Activated naive CD8-positive, alpha-beta T cell treated with anti-CD3 and anti-CD28 coated beads for 36 hours (primary cell): Measurements from ENCODE around the gene CPEB4. TPM values are rescaled to one million over a fixed set of nuclear protein-coding genes. Genes with fewer than 3 reads are reported as not detected.

Experiments
- DNase-seq: peaks from one replicate; pipeline ENCODE4 v3.0.0; 2021
- H3K27ac Mint-ChIP-seq: one replicate; pipeline ENCODE4 v1.8.0; 2022; ENCODE audit warnings: mild to moderate bottlenecking, moderate library complexity, mixed read lengths
- H3K27me3 Mint-ChIP-seq: one replicate; pipeline ENCODE4 v1.8.0; 2022; ENCODE audit warnings: mild to moderate bottlenecking, mixed read lengths
- H3K36me3 Mint-ChIP-seq: one replicate; pipeline ENCODE4 v1.8.0; 2021; ENCODE audit warnings: mild to moderate bottlenecking, mixed read lengths
- H3K4me1 Mint-ChIP-seq: one replicate; pipeline ENCODE4 v1.8.0; 2021; ENCODE audit warnings: mixed read lengths
- H3K4me3 Mint-ChIP-seq: one replicate; pipeline ENCODE4 v1.8.0; 2022; ENCODE audit warnings: mild to moderate bottlenecking, moderate library complexity, mixed read lengths
- H3K9me3 Mint-ChIP-seq: one replicate; pipeline ENCODE4 v1.8.0; 2022; ENCODE audit warnings: mixed read lengths
- total RNA-seq, 2 experiments: library from RNA; stranded (reverse); gene quantifications; one replicate each; pipeline ENCODE4 v1.2.3, GENCODE V29; 2021

CPEB4 gene
- total RNA-seq, 2 experiments from 2014 or later, result 7.4 to 8.4 TPM

DNA sequence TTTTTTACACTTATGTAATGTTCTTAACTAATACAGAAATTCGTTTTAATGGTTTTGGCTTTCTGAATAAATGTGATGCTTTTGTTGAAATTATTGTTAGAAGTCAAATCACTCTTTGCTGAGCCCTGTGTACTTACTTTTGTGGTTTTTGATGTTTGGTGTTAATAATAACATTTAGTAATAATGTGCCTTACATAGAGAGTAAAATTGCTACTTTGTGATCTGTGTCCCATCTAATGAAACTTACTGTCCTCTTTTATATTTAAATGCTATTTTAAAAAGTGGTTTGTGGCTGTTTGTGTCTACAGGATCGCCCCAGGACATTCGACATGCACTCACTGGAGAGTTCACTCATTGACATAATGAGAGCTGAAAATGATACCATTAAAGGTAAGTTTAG lies 22.1 kb downstream of the CPEB4 start:
- Mint-ChIP-seq H3K36me3 (no peaks in the 10 kb centered on the region), H3K4me1 (peaks cover 7% of the 10 kb centered on the region), H3K27ac (no peak overlapping the region), H3K9me3 (no peaks in the 10 kb centered on the region), H3K27me3 (no peaks in the 10 kb centered on the region), H3K4me3 (no peak overlapping the region)
- no peak for DNase-seq

GRCh38 chr5:173911623-173912022 lies 23.5 kb downstream of the CPEB4 start:
- Mint-ChIP-seq H3K36me3 (no peaks in the 10 kb centered on the region), H3K4me3 (no peak overlapping the region), H3K27me3 (no peaks in the 10 kb centered on the region), H3K27ac (no peak overlapping the region), H3K4me1 (peaks cover 7% of the 10 kb centered on the region), H3K9me3 (no peaks in the 10 kb centered on the region)
- DNase-seq, result no peak

DNA sequence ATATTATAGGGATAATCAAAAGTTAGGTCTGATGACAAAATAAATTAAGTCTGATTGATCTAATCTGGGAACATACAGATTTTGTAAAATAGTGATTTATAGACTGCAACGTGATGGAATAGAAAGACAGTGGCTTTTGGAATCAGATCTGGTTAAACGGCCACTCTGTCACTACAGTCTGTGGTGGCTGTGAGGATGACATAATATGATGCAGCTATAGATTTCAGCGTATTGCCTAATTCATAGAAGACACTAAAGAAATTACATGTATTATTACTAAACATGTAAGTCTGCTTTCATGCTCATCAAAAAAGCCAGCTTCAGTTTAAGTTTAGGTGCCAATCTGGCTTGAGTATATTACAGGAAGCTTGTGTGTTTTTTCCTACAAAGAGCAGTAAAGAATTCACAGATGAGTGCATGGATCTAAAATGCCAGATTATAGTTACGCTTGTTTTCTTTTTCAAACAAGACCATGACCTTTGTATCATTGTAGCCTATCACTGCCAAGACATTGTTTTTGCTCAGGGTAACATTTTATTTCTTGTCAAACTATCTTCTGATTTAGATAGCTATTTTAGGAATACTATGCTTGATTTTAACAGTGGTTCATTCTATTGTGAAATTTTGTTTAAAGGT lies 25.7 kb downstream of the CPEB4 start:
- Mint-ChIP-seq H3K27me3 (no peaks in the 10 kb centered on the region), H3K4me1 (peaks cover 4% of the 10 kb centered on the region), H3K27ac (no peak overlapping the region), H3K4me3 (no peak overlapping the region), H3K9me3 (no peaks in the 10 kb centered on the region), H3K36me3 (no peaks in the 10 kb centered on the region)
- DNase-seq, result no peak

DNA sequence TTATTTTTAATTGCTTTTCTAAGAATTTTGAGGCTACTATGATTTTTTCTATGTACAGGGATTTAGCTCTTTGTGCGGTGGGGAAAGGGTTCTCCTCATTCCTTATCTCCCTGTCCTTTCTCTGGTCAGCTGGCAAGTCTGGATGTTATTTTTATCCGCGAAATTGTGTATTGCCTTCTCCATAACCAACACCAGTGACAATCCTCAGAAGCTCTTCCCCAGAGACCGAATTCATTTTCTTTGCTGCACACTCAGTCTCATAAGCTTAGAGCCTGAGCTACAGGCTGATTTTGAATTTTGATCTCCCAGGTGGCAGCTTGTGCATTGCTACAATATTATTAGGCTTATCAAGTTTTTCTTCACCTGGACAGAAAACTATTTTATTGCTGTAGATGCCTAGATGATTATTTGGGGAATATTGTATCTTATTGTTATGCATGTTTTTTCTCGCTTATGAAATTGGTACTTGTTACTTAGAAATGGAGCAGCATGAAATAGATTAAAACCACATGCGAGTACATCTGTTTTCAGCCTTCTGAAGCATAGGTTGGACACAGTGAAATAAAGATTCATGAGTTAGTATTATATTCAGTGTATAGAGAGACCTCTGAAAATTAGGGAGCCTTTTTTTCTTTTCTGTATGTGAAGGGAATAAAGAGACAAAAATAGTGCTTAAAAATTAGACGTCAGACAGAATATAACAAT lies 27.3 kb downstream of the CPEB4 start:
- no peak overlapping the region for H3K4me3 Mint-ChIP-seq
- no peak overlapping the region for H3K27ac Mint-ChIP-seq

DNA sequence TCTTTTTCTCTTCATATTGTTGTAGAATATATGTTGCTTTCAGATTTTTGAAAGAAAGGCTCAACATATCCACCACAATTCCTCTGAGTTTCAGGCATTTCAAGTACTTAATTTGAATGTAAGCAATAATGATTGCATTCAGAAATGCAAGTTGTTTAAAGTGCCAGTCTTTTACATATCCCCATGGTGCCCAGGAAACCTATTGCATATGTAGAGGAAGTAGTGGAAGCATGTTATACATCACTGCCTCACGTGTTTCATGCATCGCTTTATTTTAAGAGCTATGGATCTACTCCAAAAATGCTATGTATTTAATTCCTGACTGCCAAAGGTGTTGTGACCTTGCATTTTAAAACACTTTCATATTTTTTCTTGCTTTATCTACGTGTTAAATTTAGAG lies 28.1 kb downstream of the CPEB4 start:
- H3K4me1 Mint-ChIP-seq, result peaks cover 6% of the 10 kb centered on the region
- H3K27me3 Mint-ChIP-seq, result no peaks in the 10 kb centered on the region
- no peak overlapping the region for H3K4me3 Mint-ChIP-seq

More for the DNA sequence above, 27.3 kb downstream of the CPEB4 start:
- Mint-ChIP-seq H3K36me3 (no peaks in the 10 kb centered on the region), H3K9me3 (no peaks in the 10 kb centered on the region), H3K4me1 (no peaks in the 10 kb centered on the region), H3K27me3 (no peaks in the 10 kb centered on the region)
- no peak for DNase-seq

GRCh38 chr5:173917788-173918786 lies 29.9 kb downstream of the CPEB4 start:
- peaks cover 13% of the 10 kb centered on the region for H3K4me1 Mint-ChIP-seq
- peaks cover 1% of the 10 kb centered on the region for H3K36me3 Mint-ChIP-seq
- no peaks in the 10 kb centered on the region for H3K27me3 Mint-ChIP-seq
- no peaks in the 10 kb centered on the region for H3K9me3 Mint-ChIP-seq
- H3K4me3 Mint-ChIP-seq, result no peak overlapping the region
- peak; percentile 39 for DNase-seq
- no peak overlapping the region for H3K27ac Mint-ChIP-seq

More for the DNA sequence above, 28.1 kb downstream of the CPEB4 start:
- no peak for DNase-seq
- H3K9me3 Mint-ChIP-seq, result no peaks in the 10 kb centered on the region
- no peaks in the 10 kb centered on the region for H3K36me3 Mint-ChIP-seq
- no peak overlapping the region for H3K27ac Mint-ChIP-seq

DNA sequence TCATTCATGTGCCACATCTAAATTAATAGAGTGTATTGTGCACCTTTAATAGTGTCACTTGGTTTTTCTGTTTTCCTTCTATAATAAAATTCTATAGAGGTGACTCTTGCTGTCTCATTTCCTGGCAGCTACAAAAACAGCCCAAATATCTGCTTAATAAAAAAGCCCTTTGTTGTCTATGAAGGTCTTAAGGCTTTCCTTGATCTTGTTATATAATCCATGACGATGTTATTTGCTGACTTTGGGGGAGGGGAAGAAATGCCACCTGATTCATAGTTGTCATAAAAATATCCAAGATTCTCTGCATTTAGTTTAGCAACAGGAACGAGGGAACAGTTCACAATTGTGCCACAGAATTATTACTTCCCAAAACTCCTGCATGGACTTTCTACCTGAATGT lies 31.3 kb downstream of the CPEB4 start:
- H3K27ac Mint-ChIP-seq, result no peak overlapping the region
- H3K36me3 Mint-ChIP-seq, result peaks cover 1% of the 10 kb centered on the region
- no peak overlapping the region for H3K4me3 Mint-ChIP-seq
- H3K4me1 Mint-ChIP-seq, result peaks cover 19% of the 10 kb centered on the region
- H3K9me3 Mint-ChIP-seq, result no peaks in the 10 kb centered on the region
- DNase-seq, result no peak
- no peaks in the 10 kb centered on the region for H3K27me3 Mint-ChIP-seq

DNA sequence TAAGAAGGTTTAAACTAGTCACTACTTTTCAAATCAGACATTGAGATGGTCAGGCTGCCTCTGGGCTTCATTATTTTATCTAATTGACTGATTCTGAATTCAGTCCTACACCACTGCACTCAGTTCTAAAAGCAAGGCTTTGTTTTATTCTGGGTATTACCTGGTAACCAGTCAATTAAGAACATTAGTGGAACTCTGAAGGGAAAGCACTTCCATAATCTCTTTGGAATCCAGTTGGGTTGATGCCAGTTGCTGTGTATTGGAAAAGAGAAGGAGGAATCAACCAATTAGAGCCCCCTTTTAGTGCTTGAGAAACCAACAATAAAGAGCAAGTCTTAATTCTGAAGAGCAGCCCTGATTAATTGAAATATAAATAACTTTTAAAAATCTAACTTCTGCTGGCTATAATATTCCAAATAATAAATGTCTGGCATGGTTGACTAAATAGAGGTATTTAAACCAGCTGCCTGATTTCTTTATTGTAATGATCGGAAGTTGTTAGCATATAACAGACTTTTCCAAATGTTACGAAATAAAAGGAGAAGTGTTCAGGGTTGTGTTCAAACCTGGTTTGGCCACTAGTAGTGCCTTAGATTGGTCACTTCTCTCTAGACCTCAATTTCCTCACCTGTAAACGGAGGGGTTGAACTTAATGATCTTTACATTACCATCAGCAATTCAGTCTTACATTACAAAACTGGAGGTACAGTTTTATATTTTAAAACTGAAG lies 32.0 kb downstream of the CPEB4 start:
- Mint-ChIP-seq H3K9me3 (no peaks in the 10 kb centered on the region), H3K4me1 (peaks cover 23% of the 10 kb centered on the region), H3K27me3 (no peaks in the 10 kb centered on the region), H3K36me3 (peaks cover 3% of the 10 kb centered on the region), H3K27ac (no peak overlapping the region), H3K4me3 (no peak overlapping the region)
- DNase-seq, result no peak

DNA sequence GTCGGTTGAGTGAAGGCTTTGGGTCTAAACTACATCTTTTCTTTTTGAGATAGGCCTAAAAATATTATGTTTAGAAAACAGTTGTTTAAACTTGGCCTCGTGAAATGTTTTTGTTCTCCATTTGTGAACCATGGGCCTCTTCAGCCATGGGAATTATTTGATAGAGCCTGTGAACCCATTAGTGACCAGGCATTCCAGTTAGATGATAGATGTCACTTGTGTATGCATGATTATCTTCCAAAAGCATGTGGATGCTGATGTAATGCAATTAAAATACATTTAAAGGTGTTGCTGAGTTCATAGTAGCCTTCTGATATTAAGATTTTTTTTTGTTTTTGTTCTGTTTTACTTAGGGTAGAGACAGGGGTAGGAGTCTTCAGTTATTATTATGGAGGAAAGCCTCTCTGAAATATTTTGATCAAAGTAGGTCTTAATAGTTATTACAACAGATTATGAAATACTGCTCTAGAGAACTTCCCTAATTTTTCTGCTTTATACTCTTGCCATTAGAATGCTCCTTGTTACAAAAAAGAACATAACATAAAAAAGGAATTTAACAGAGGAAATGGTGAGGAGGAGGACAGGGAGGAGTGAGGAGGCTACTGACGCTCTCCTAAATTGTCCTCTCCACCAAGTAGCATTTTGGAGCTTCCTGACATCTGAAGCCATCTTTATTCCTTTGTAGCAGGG lies 32.9 kb downstream of the CPEB4 start:
- H3K27me3 Mint-ChIP-seq, result no peaks in the 10 kb centered on the region
- no peak for DNase-seq
- no peaks in the 10 kb centered on the region for H3K9me3 Mint-ChIP-seq
- no peak overlapping the region for H3K4me3 Mint-ChIP-seq
- peaks cover 23% of the 10 kb centered on the region for H3K4me1 Mint-ChIP-seq
- H3K36me3 Mint-ChIP-seq, result peaks cover 3% of the 10 kb centered on the region
- no peak overlapping the region for H3K27ac Mint-ChIP-seq

- DNase-seq, result no peak
- Mint-ChIP-seq H3K4me1 (peaks cover 23% of the 10 kb centered on the region), H3K4me3 (no peak overlapping the region), H3K27me3 (no peaks in the 10 kb centered on the region), H3K36me3 (peaks cover 3% of the 10 kb centered on the region), H3K27ac (no peak overlapping the region), H3K9me3 (no peaks in the 10 kb centered on the region)
These were observed 34.4 kb downstream of the CPEB4 start for GRCh38 chr5:173922527-173922926.

- H3K9me3 Mint-ChIP-seq, result no peaks in the 10 kb centered on the region
- no peak for DNase-seq
- no peak overlapping the region for H3K27ac Mint-ChIP-seq
- peaks cover 3% of the 10 kb centered on the region for H3K36me3 Mint-ChIP-seq
- H3K27me3 Mint-ChIP-seq, result no peaks in the 10 kb centered on the region
- H3K4me3 Mint-ChIP-seq, result no peak overlapping the region
- H3K4me1 Mint-ChIP-seq, result peaks cover 23% of the 10 kb centered on the region
These were observed 35.3 kb downstream of the CPEB4 start for GRCh38 chr5:173923218-173924095.

GRCh38 chr5:173924899-173925298 lies 36.8 kb downstream of the CPEB4 start:
- H3K36me3 Mint-ChIP-seq, result peaks cover 3% of the 10 kb centered on the region
- DNase-seq, result no peak
- no peaks in the 10 kb centered on the region for H3K9me3 Mint-ChIP-seq
- H3K4me1 Mint-ChIP-seq, result peaks cover 27% of the 10 kb centered on the region
- H3K27ac Mint-ChIP-seq, result no peak overlapping the region
- H3K27me3 Mint-ChIP-seq, result no peaks in the 10 kb centered on the region
- no peak overlapping the region for H3K4me3 Mint-ChIP-seq

GRCh38 chr5:173925449-173926071 lies 37.4 kb downstream of the CPEB4 start:
- Mint-ChIP-seq H3K27me3 (no peaks in the 10 kb centered on the region), H3K27ac (no peak overlapping the region), H3K4me1 (peaks cover 27% of the 10 kb centered on the region), H3K9me3 (no peaks in the 10 kb centered on the region), H3K36me3 (peaks cover 3% of the 10 kb centered on the region), H3K4me3 (no peak overlapping the region)
- DNase-seq, result peak; percentile 19
